Measurements from ENCODE around the gene NEU1. TPM values are rescaled to one million over a fixed set of nuclear protein-coding genes. Genes with fewer than 3 reads are reported as not detected.

NEU1 gene
- total RNA-seq, 1 donor from 2014 or later = 50.0 TPM

GRCh38 chr6:31896493-31896855, 33.9 kb upstream of the NEU1 start:
- DNase-seq (ENCODE audit: low read depth in 2 of 2) = no peak

- no peak for DNase-seq (ENCODE audit: low read depth in 2 of 2)
Measured at GRCh38 chr6:31892821-31893220, 30.2 kb upstream of the NEU1 start.

- no peak for DNase-seq (ENCODE audit: low read depth in 2 of 2)
Measured at GRCh38 chr6:31889331-31889972, 26.8 kb upstream of the NEU1 start.

GRCh38 chr6:31888276-31889258, 25.9 kb upstream of the NEU1 start:
- DNase-seq (ENCODE audit: low read depth in 2 of 2) = peak; percentile 22 to 36

GRCh38 chr6:31887173-31888007, 24.8 kb upstream of the NEU1 start:
- no peak for DNase-seq (ENCODE audit: low read depth in 2 of 2)

- DNase-seq (ENCODE audit: low read depth in 2 of 2) = no peak
Measured at GRCh38 chr6:31886541-31886991, 23.9 kb upstream of the NEU1 start.

GRCh38 chr6:31884528-31885035, 22.0 kb upstream of the NEU1 start:
- no peak for DNase-seq (ENCODE audit: low read depth in 2 of 2)

GRCh38 chr6:31883676-31884075, 21.1 kb upstream of the NEU1 start:
- no peak for DNase-seq (ENCODE audit: low read depth in 2 of 2)

- DNase-seq (ENCODE audit: low read depth in 2 of 2) = peak; percentile 47 to 52
Measured at GRCh38 chr6:31882344-31882743, 19.7 kb upstream of the NEU1 start.

- DNase-seq (ENCODE audit: low read depth in 2 of 2) = no peak
Measured at GRCh38 chr6:31881136-31881859, 18.7 kb upstream of the NEU1 start.

GRCh38 chr6:31880616-31881015, 18.0 kb upstream of the NEU1 start:
- no peak for DNase-seq (ENCODE audit: low read depth in 2 of 2)

- DNase-seq (ENCODE audit: low read depth in 2 of 2) = no peak
Measured at GRCh38 chr6:31879901-31880300, 17.3 kb upstream of the NEU1 start.

GRCh38 chr6:31879143-31879542, 16.5 kb upstream of the NEU1 start:
- no peak for DNase-seq (ENCODE audit: low read depth in 2 of 2)

- no peak for DNase-seq (ENCODE audit: low read depth in 2 of 2)
Measured at GRCh38 chr6:31878726-31879125, 16.1 kb upstream of the NEU1 start, which contains the start of gene SLC44A4. Gene SLC44A4 (minus strand): TSS chr6:31878997. CDS start chr6:31878980, 17 bp downstream.

GRCh38 chr6:31878222-31878621, 15.6 kb upstream of the NEU1 start:
- no peak for DNase-seq (ENCODE audit: low read depth in 2 of 2)

GRCh38 chr6:31877651-31878161, 15.1 kb upstream of the NEU1 start:
- no peak for DNase-seq (ENCODE audit: low read depth in 2 of 2)

GRCh38 chr6:31877125-31877650, 14.6 kb upstream of the NEU1 start:
- DNase-seq (ENCODE audit: low read depth in 2 of 2) = no peak

GRCh38 chr6:31876357-31876756, 13.7 kb upstream of the NEU1 start:
- DNase-seq (ENCODE audit: low read depth in 2 of 2) = no peak

- DNase-seq (ENCODE audit: low read depth in 2 of 2) = no peak
Measured at GRCh38 chr6:31875877-31876276, 13.3 kb upstream of the NEU1 start.

- no peak for DNase-seq (ENCODE audit: low read depth in 2 of 2)
Measured at GRCh38 chr6:31874836-31875572, 12.4 kb upstream of the NEU1 start.

Measured in lung microvascular endothelial cell (primary cell).